ENCODE results near the gene MYH11.

GRCh38 chr16:15676506-15676905 lies 180.3 kb downstream of the MYH11 start:
- TF ChIP-seq POLR2A (IDR thresholded peaks at IDR 0.05), result no peak
- no peak for TF ChIP-seq CTCF (IDR thresholded peaks at IDR 0.05)

Data from breast epithelium (tissue), 3 donors.